RWPE1 (cell line): ENCODE data around the gene GAS7.

Source experiments
- CTCF ChIA-PET: fragments of 350-600 bp; sonication (Branson Sonifier 250); formaldehyde crosslinking; extraction: SDS; loops from one replicate; lab custom pipeline; 2021; lab: Yijun Ruan, JAX
- POLR2A ChIA-PET: fragments of 400-600 bp; formaldehyde crosslinking; extraction: SDS; loops from one replicate; lab custom pipeline; 2020; ENCODE audit warnings: antibody characterized with exemption; ENCODE audit not compliant: low non-redundant PET; lab: Yijun Ruan, JAX
- DNase-seq: peaks from one replicate; pipeline ENCODE4 v3.0.0; 2012; ENCODE audit warnings: low spot score
- H3K27ac ChIP-seq: fragments of 450-650 bp; 2 replicates; pipeline ENCODE4 v1.5.1; 2017
- TF ChIP-seq, protein P1 (sequence below): fragments of 450-650 bp; conservative IDR thresholded peaks from 2 replicates; pipeline ENCODE4 v1.5.1; 2017; ENCODE audit warnings: low read depth, mild to moderate bottlenecking

GAS7 gene

GRCh38 chr17:9968881-9969280 is 229.5 kb downstream of the GAS7 start:
- H3K27ac ChIP-seq = no peak overlapping the region
- ChIA-PET CTCF (no interaction called here), POLR2A (no interaction called here)
- no peak for DNase-seq
- TF ChIP-seq, protein P1, sequence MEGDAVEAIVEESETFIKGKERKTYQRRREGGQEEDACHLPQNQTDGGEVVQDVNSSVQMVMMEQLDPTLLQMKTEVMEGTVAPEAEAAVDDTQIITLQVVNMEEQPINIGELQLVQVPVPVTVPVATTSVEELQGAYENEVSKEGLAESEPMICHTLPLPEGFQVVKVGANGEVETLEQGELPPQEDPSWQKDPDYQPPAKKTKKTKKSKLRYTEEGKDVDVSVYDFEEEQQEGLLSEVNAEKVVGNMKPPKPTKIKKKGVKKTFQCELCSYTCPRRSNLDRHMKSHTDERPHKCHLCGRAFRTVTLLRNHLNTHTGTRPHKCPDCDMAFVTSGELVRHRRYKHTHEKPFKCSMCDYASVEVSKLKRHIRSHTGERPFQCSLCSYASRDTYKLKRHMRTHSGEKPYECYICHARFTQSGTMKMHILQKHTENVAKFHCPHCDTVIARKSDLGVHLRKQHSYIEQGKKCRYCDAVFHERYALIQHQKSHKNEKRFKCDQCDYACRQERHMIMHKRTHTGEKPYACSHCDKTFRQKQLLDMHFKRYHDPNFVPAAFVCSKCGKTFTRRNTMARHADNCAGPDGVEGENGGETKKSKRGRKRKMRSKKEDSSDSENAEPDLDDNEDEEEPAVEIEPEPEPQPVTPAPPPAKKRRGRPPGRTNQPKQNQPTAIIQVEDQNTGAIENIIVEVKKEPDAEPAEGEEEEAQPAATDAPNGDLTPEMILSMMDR = no peak

GRCh38 chr17:9968008-9968407 is 230.4 kb downstream of the GAS7 start:
- ChIA-PET POLR2A (no interaction called here), CTCF (interaction anchor here (0.5 to 1.2 kb wide), 3 partner anchors 37 to 258 kb away, joined by 3 to 4 read pairs (median 3); no protein-coding TSS in a partner anchor)
- no peak for DNase-seq
- no peak overlapping the region for H3K27ac ChIP-seq
- TF ChIP-seq, protein P1 = no peak

DNA sequence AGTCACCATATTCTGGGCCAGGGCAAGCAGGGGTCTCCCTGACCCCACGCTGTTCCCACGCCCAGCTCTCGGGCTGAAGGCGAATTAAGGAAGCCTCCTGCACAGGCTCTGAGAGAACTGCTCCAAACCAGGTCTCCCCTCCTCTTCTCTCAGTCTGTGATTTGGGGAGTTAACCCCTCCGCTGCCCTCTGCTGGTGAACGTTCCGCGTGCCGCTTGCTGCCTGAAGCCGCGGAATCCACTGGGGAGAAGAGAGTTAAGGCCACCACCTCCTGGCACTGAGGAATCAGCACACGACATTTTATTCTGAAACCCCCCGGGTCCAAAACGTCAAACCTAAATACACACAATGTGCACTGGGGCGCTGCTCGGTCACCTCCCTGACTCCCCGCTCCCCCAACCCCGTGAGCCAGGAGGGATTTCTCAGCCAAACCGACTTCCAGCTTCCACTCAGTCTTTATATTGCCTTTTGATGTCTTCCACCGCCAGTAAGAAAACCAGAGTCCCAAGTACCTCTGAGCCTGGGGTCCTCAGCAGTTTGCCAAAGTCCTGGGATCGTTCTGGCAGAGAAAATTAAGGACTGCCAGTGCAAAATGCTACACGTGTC is 238.9 kb downstream of the GAS7 start:
- H3K27ac ChIP-seq = no peak overlapping the region
- ChIA-PET CTCF (interaction anchor here (0.7 to 1.1 kb wide), 3 partner anchors 24 to 357 kb away, joined by 3 to 7 read pairs (median 4); no protein-coding TSS in a partner anchor), POLR2A (no interaction called here)
- TF ChIP-seq, protein P1 = peak; percentile 54
- DNase-seq = peak; percentile 66

DNA sequence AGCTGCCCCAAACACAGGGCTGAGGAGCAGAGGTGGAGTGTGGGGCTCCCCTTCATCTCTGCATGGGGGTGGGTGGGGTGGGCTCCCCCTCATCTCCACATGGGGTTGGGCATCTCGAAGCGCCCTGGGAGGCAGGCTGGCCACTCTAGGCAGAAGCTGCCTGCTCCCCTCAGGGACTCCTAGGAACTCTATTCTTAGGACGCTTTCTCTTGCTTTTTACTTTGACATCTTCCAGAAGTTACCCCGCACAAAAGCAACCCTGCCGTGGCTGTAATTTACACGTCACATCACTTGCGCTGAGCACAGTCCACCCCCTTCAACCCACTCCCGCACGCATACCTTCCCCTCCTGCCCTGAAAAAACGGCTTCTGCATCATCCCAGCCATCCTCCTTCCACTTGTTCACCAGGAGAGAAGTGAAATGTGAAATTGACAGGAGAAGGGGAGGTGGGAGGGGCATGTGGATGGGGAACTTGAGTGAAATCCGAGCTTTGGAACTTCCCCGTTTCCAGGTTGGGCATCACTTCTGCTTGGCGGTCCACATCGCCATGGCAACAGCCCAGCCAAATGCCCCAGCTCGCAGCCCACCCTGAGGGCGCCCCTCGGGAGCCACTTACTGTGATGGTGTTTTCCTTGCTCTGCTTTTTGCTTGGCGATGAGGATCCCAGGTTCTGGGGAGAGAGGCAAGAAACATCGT is 239.7 kb downstream of the GAS7 start:
- DNase-seq = no peak
- no peak overlapping the region for H3K27ac ChIP-seq
- TF ChIP-seq, protein P1 = no peak
- ChIA-PET CTCF (interaction anchor here (1.0 to 1.8 kb wide), 2 partner anchors 13 to 34 kb away, joined by 4 to 7 read pairs; no protein-coding TSS in a partner anchor), POLR2A (no interaction called here)

DNA sequence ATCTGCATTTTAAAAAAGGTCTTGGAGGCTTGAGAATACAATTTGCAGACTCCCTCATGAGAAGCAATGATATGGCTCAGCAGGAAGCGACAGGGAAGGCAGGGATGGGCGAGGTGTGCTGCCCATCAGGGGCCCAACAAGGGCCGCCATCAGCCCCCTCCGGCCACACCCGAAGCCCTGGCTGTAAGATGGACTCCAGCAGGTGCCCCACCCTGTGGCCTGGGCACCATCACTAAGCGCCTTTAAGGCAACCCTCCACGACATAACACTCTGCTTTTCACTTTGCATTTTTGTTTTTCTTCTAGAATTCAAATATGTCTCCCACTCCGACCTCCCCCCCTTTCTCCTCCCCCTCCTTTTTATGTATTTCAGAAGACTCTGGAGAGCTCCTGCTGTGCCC is 241.2 kb downstream of the GAS7 start:
- no peak overlapping the region for H3K27ac ChIP-seq
- ChIA-PET POLR2A (no interaction called here), CTCF (interaction anchor here (1.1 to 1.8 kb wide), 2 partner anchors 31 to 32 kb away, joined by 4 to 7 read pairs; no protein-coding TSS in a partner anchor)
- TF ChIP-seq, protein P1 = no peak
- no peak for DNase-seq

DNA sequence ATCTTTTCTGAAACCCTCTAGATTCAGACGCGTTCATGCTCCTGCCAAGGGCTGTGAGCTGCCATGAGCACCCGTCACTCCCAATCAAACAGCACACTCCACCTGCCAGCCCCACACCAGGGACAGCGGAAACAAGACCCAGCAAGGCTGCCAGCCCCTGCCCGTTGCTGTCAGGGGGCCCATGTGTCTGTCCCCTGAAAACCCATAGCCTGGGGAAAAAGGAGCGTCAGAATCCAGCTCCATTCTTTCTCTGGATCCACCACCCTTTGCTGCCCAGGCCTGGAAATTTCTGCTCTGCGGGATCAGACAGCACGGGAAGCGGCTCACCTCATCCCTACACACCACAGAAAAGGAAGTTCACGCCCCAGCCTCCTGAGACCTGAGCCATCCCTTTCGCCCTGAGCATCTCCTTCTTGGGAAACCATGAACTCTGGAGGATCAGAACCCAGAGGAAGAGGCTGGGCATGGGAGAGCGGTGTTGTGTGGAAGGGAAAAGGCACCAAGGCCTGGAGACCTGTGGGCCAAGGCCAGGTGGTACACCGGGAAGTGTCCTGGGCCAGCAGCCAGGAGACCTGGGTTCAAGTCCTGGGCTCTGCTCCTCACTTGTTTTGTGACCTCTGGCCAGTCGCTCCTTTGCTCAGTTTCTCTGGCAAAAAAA is 241.8 kb downstream of the GAS7 start:
- DNase-seq = no peak
- POLR2A ChIA-PET = no interaction called here
- TF ChIP-seq, protein P1 = no peak
- no peak overlapping the region for H3K27ac ChIP-seq
- CTCF ChIA-PET = interaction anchor here (0.5 to 0.7 kb wide), 2 partner anchors 29 to 202 kb away, joined by 3 to 5 read pairs; no protein-coding TSS in a partner anchor
